Fibroblast of skin of left quadriceps (primary cell): ENCODE measurements around the gene ZBP1.

Experiments
- DNase-seq, 2 experiments: peaks; one replicate each; pipeline ENCODE4 v3.0.0-alpha.2; 2013; ENCODE audit warnings: low read depth in 2 of 2

The ZBP1 gene

GRCh38 chr20:57558614-57559288 is 61.5 kb downstream of the ZBP1 start:
- no peak for DNase-seq

- no peak for DNase-seq
Observed at GRCh38 chr20:57557926-57558613, 62.2 kb downstream of the ZBP1 start.

GRCh38 chr20:57556980-57557274 is 63.3 kb downstream of the ZBP1 start:
- DNase-seq, result no peak

- DNase-seq, result no peak
Observed at GRCh38 chr20:57555457-57556184, 64.6 kb downstream of the ZBP1 start.
